MM.1S (cell line): Measurements from ENCODE around the gene LZTS2.

Experiments
- EZH2 ChIP-seq: fragments of 300-600 bp; sonication (generic); optimal IDR thresholded peaks from 2 replicates; pipeline ENCODE3; 2017; ENCODE audit warnings: low read depth, mild to moderate bottlenecking, antibody characterized with exemption, low read length, mixed read lengths
- TF ChIP-seq, protein P1 (sequence below): fragments of 300-600 bp; sonication (generic); IDR thresholded peaks from 2 replicates; pipeline ENCODE4 v1.5.1; 2016; ENCODE audit warnings: antibody characterized with exemption, low read length, mixed read lengths

DNA sequence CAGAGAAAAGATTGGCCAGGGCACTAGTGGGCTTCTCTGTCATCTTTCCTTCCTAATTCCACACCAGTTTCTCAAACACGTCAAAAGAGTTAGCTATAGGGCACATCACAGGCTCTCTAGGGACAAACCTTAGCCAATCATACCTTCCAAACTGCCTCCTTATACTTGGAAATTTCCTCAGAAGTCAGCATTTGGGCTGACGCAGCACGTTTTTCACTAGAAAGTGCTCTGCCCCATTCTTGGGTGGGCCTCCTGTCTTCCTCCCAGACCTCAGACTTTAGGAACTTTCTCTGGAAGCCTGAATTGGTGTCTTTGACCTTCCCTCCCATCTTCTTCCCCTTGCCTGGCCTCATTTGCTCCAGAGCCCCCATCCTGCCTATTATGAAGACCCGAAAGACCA, 42.5 kb downstream of the LZTS2 start:
- TF ChIP-seq, protein P1, sequence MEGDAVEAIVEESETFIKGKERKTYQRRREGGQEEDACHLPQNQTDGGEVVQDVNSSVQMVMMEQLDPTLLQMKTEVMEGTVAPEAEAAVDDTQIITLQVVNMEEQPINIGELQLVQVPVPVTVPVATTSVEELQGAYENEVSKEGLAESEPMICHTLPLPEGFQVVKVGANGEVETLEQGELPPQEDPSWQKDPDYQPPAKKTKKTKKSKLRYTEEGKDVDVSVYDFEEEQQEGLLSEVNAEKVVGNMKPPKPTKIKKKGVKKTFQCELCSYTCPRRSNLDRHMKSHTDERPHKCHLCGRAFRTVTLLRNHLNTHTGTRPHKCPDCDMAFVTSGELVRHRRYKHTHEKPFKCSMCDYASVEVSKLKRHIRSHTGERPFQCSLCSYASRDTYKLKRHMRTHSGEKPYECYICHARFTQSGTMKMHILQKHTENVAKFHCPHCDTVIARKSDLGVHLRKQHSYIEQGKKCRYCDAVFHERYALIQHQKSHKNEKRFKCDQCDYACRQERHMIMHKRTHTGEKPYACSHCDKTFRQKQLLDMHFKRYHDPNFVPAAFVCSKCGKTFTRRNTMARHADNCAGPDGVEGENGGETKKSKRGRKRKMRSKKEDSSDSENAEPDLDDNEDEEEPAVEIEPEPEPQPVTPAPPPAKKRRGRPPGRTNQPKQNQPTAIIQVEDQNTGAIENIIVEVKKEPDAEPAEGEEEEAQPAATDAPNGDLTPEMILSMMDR = no peak
- TF ChIP-seq EZH2 = no peak
